NCI-H748 treated with DMSO at 0.1 percent for 48 hours (cell line): Measurements from ENCODE around the gene SMIM27.

ENCODE experiments used
- DNase-seq: peaks from one replicate; lab custom pipeline; 2025; lab: John Stamatoyannopoulos, UW

Gene SMIM27

DNA sequence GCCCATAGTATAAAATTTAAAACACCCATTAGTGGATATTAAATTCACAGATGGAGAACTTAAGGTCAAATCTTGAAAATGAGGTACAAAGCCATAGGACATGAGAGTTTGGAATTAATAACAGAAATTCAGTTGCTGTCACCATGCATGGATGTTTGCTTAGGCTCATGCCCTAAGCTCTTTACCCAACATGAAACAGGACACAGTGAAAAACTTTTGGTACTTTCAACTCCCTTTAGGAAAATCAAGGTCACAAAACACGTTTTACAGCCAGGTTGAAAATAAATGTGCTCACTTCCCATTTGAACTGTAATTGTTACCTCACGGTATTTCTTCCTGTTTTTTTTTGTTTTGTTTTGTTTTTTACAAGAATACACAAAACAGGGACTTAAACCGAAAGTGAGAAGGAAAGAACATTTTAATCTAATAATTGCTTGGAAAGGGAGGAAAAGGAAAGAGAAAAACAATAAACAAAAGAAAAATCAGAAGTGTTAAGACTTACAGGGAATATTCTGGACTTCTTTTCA lies 6.3 kb downstream of the SMIM27 start:
- no peak for DNase-seq

- DNase-seq: no peak
Observed at GRCh38 chr9:32565967-32566366, 13.8 kb downstream of the SMIM27 start.

GRCh38 chr9:32566770-32567169 lies 14.6 kb downstream of the SMIM27 start:
- DNase-seq: no peak

GRCh38 chr9:32570262-32570661 lies 18.1 kb downstream of the SMIM27 start:
- DNase-seq: no peak

- DNase-seq: peak; percentile 64
Observed at GRCh38 chr9:32571969-32572899, 20.1 kb downstream of the SMIM27 start.

DNA sequence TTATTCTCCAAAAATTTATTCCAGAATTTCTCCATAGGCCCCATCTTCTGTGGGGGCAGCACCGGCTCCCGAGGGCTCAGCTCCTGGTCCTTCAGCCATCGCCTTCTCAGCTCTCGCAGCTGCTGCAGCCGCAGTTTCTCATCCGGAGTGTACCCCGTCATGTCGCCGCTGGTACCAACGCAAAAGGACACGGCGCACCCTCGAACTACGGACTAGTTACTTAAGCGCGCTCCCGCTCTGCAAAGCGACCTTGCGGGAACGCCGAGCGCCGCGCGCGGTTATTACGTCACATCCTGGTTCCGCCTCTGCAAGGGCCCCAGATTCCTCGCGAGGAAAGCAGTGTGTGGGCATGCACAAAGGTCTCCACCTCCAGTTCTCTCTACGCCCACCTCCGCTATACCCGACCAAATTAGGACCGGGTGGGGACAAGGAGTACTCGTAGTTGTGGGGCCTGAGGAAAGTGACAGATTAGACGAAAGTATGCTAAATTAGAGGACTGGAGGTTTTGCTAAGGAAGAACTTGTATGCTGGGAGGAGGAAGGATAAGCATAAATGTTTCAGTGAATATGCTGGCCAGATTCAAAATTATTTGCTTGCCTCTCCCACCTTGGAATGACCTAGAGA lies 20.9 kb downstream of the SMIM27 start, which contains the start of gene NDUFB6:
Gene NDUFB6, minus strand, starts transcription at position 260 of the 624 bp plus-strand sequence. Its CDS starts 99 bp downstream, at position 161.
- DNase-seq: peak; percentile 85

DNA sequence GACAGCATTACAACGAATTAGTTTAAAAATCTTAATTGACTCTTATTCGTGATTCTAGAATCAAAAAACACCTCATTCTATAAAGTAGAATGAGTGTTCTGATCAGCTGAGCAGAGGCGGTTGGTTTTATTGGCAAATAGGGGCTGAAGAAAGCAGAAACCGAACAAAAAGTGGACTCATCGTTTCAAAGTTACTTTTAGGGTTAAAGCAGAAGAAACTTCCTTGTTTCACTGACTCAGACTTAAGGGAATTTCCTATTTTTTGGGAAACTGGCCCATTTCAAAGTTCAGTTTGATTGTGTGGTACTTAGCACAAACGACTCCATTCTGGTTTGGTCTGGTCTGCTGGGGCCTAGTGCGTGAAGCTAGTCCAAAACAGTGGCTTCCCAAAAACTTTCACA lies 21.7 kb downstream of the SMIM27 start:
- DNase-seq: no peak

GRCh38 chr9:32574858-32575257 lies 22.7 kb downstream of the SMIM27 start:
- no peak for DNase-seq

DNA sequence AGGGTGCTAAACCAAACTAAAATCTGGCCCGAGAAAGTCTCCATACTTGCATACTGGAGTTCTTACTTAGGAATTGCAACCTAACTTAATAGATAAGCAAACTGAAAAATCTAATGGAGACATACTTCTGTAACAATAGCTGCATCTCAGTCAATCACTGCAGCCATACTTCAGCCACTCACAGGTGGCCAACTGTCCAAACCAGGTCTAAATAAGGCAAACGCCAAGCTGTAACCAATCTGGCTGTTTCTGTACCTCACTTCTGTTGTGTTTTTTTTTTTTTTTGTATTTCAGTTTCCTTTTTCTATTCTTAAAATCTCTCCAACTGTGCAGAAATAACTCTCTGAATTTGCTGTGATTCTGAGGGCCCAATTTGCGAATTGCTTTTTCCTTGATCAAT lies 25.2 kb downstream of the SMIM27 start:
- no peak for DNase-seq

GRCh38 chr9:32578976-32579375 lies 26.8 kb downstream of the SMIM27 start:
- no peak for DNase-seq

- peak; percentile 39 for DNase-seq
Observed at GRCh38 chr9:32579706-32580331, 27.7 kb downstream of the SMIM27 start.

DNA sequence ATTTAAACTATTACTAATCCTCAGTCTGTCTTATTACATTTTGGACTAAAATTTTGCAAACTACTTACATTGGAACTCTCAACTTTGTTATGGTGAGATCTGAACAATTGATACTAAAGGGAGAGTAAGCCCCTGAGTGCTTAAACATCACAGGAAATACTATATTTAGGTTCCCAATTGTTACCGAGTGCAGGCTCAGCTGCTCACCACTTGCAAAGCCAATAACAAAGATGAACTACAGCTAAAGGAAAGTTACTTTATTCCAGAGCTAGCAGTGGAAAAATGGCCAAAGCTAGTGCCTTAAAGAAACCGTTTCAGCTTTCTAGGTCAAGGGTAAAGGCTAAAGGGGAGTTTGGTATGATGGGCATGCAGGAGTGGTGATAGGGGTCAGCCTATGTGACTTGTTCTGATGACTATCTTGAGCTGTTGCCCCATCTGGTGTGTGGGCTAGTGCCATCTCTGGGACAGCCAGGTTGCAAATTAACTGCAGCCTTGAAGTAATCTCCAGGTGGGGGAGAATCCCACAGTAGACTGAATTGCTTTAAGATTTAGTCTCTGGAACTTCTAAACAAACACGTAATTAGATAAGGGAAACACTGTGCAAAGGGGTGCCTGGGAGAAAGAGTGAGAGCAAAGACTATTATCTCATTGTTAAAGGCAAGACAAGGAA lies 28.6 kb downstream of the SMIM27 start:
- no peak for DNase-seq

- DNase-seq: peak; percentile 35
Observed at GRCh38 chr9:32581512-32582143, 29.5 kb downstream of the SMIM27 start.

- no peak for DNase-seq
Observed at GRCh38 chr9:32584784-32585183, 32.7 kb downstream of the SMIM27 start.

- no peak for DNase-seq
Observed at GRCh38 chr9:32587901-32588300, 35.8 kb downstream of the SMIM27 start.

GRCh38 chr9:32589083-32589723 lies 37.1 kb downstream of the SMIM27 start:
- DNase-seq: peak; percentile 44

GRCh38 chr9:32590476-32590875 lies 38.3 kb downstream of the SMIM27 start:
- DNase-seq: no peak

DNA sequence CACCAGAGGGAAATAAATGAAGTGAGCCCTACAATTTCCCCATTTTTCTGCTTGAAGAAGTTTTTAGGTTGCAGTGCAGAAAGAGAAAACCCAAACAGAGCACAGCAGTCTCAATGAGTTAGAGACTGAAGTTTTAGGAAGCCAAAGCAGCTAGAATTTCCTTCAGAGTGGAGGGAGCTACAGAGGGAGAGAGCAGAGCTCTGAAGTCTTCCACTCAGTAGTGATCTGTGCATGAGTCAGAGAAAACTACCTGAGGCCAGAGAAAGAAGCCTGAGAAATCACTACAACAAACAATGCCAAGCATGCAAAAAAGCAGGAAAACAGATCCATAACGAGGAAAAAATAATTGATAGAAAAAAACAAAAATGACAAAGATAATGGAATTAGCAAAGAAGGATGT lies 38.8 kb downstream of the SMIM27 start:
- DNase-seq: no peak

DNA sequence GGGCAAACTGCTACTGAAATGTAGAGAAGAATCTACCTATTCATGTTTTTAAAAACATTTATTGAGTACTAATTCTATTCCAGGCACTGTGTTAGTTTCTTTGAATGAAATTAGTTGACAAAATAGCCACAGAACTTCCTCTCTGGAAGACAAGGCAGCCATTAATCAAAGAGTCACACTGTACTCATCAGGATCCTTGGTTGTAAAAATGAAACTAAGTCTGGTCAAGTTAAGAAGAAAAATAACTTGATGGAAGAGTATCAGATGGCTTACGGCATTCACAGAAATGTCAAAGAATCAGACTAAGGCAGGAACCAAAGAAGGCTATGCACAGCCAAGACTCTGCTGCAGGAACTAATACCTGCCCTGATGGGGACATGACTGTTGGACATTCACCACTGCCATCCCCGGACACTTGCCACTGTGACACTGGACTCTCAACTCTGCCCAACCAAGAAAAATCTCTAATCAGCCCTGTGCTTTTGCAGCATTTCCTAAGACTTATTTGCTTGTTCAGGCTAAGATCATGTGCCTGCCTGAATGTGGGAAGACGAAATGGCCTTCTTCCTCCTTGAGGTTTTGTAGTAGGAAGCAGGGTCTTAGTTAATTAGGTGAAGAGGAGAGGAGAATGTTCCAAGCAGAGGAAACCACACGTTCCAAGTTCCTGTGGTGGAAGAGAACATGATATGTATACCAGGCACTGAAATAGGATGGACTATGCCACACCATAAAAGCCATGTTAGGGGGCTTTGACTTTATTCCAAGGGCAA lies 44.2 kb downstream of the SMIM27 start:
- no peak for DNase-seq

DNA sequence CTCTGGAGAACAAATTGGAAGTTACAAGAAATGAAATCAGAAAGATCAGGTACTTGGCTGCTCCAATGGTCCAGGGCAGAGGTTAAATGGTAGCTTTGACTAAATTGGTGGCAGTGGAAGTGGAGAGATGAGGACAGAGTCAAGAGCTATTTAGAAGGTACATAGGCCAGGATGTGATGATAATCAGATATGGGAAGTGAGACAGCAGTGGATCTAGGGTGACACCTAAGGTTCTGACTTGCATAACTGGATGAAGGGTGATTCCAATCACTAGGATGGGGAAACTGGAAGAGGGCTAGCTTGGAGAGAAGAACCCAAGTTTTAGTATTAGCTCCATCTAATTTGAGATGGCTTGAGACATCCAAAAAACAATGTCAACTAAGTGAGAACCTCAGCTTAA lies 44.8 kb downstream of the SMIM27 start:
- DNase-seq: no peak
